ENCODE data around the gene APBA1. TPM values are rescaled to one million over a fixed set of nuclear protein-coding genes. Genes with fewer than 3 reads are reported as not detected.

Gene APBA1
- total RNA-seq, 2 experiments from 2014 or later: 0.47 to 1.4 TPM

- H3K27ac Mint-ChIP-seq: no peak overlapping the region
- H3K27ac ChIP-seq (ENCODE audit: low read depth in 1 of 2, low read length in 2 of 2): no peak overlapping the region
- CTCF ChIA-PET: no interaction called here
- peaks cover 0 to 2% of the 10 kb centered on the region in 2 experiments for H3K27me3 ChIP-seq (ENCODE audit: control insufficient read depth in 1 of 2, insufficient read depth in 2 of 2, low read length in 2 of 2)
- no peaks in the 10 kb centered on the region for H3K4me1 Mint-ChIP-seq (ENCODE audit: low read depth)
- no peak for DNase-seq
- TF ChIP-seq, protein P1, sequence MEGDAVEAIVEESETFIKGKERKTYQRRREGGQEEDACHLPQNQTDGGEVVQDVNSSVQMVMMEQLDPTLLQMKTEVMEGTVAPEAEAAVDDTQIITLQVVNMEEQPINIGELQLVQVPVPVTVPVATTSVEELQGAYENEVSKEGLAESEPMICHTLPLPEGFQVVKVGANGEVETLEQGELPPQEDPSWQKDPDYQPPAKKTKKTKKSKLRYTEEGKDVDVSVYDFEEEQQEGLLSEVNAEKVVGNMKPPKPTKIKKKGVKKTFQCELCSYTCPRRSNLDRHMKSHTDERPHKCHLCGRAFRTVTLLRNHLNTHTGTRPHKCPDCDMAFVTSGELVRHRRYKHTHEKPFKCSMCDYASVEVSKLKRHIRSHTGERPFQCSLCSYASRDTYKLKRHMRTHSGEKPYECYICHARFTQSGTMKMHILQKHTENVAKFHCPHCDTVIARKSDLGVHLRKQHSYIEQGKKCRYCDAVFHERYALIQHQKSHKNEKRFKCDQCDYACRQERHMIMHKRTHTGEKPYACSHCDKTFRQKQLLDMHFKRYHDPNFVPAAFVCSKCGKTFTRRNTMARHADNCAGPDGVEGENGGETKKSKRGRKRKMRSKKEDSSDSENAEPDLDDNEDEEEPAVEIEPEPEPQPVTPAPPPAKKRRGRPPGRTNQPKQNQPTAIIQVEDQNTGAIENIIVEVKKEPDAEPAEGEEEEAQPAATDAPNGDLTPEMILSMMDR (IDR thresholded peaks at IDR 0.05): no peak
- H3K36me3 Mint-ChIP-seq (ENCODE audit: low read depth): no peaks in the 10 kb centered on the region
- H3K9me3 ChIP-seq (ENCODE audit: control insufficient read depth in 1 of 2, insufficient read depth in 1 of 2, low read length in 2 of 2): peaks cover 0 to 3% of the 10 kb centered on the region in 2 experiments
- H3K4me3 Mint-ChIP-seq: no peak overlapping the region
- H3K4me1 ChIP-seq (ENCODE audit: insufficient read depth, low read length): no peaks in the 10 kb centered on the region
- POLR2A ChIA-PET: no interaction called here
- no peaks in the 10 kb centered on the region for H3K9me3 Mint-ChIP-seq
- no peak for ATAC-seq (ENCODE audit: poor library complexity)
- H3K27me3 Mint-ChIP-seq: peaks cover 33% of the 10 kb centered on the region
- no peak overlapping the region for H3K4me3 ChIP-seq (ENCODE audit: low read length)
- intact Hi-C loops (cut with DNase I, micrococcal nuclease): no loop called here
- no peaks in the 10 kb centered on the region for H3K36me3 ChIP-seq (ENCODE audit: insufficient read depth, low read length)
Observed at GRCh38 chr9:69391946-69392345, 280.2 kb downstream of the APBA1 start.

- H3K9me3 Mint-ChIP-seq: no peaks in the 10 kb centered on the region
- Histone ChIP-seq H3K27me3 (ENCODE audit: control insufficient read depth in 1 of 2, insufficient read depth in 2 of 2, low read length in 2 of 2) (no peaks in the 10 kb centered on the region), H3K4me1 (ENCODE audit: insufficient read depth, low read length) (no peaks in the 10 kb centered on the region), H3K36me3 (ENCODE audit: insufficient read depth, low read length) (no peaks in the 10 kb centered on the region), H3K27ac (ENCODE audit: low read depth in 1 of 2, low read length in 2 of 2) (no peak overlapping the region), H3K9me3 (ENCODE audit: control insufficient read depth in 1 of 2, insufficient read depth in 1 of 2, low read length in 2 of 2) (peaks cover 0 to 3% of the 10 kb centered on the region in 2 experiments), H3K4me3 (ENCODE audit: low read length) (no peak overlapping the region)
- no peak for DNase-seq
- peaks cover 33% of the 10 kb centered on the region for H3K27me3 Mint-ChIP-seq
- H3K4me1 Mint-ChIP-seq (ENCODE audit: low read depth): no peaks in the 10 kb centered on the region
- TF ChIP-seq, protein P1 (IDR thresholded peaks at IDR 0.05): no peak
- intact Hi-C loops (cut with DNase I, micrococcal nuclease): no loop called here
- CTCF ChIA-PET: no interaction called here
- H3K36me3 Mint-ChIP-seq (ENCODE audit: low read depth): no peaks in the 10 kb centered on the region
- ATAC-seq (ENCODE audit: poor library complexity): no peak
- no peak overlapping the region for H3K4me3 Mint-ChIP-seq
- POLR2A ChIA-PET: no interaction called here
- H3K27ac Mint-ChIP-seq: no peak overlapping the region
Observed at GRCh38 chr9:69391487-69391886, 280.7 kb downstream of the APBA1 start.

DNA sequence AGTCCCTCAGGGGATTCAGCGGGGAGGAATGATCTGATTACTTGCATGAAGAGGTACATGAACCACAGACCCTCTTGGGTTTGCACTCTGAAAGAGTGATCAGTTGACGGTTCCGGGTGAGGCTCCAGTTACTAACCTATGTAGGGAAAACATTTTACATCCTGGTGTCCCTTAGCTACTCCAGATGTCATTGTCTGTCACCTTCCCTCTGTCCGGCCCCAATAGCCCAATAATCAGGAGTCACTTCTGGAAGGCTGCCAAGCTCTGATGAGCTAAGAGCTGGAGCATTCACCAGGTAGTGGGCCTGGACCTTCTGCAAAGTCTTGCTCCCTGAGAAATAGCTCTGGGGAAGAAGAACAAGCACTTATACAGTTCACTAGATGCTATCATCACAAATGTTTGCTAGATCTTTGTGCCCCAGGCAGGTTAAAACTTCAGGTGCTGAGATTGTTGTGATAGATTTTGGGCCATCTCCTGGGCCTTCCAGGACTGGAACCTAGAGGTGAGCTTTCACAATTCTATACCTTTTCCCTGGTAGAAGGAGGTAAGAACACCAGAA lies 282.7 kb downstream of the APBA1 start:
- TF ChIP-seq, protein P1 (IDR thresholded peaks at IDR 0.05): no peak
- H3K36me3 Mint-ChIP-seq (ENCODE audit: low read depth): no peaks in the 10 kb centered on the region
- POLR2A ChIA-PET: no interaction called here
- Histone ChIP-seq H3K9me3 (ENCODE audit: control insufficient read depth in 1 of 2, insufficient read depth in 1 of 2, low read length in 2 of 2) (peaks cover 0 to 3% of the 10 kb centered on the region in 2 experiments), H3K27ac (ENCODE audit: low read depth in 1 of 2, low read length in 2 of 2) (no peak overlapping the region), H3K27me3 (ENCODE audit: control insufficient read depth in 1 of 2, insufficient read depth in 2 of 2, low read length in 2 of 2) (no peaks in the 10 kb centered on the region), H3K4me1 (ENCODE audit: insufficient read depth, low read length) (no peaks in the 10 kb centered on the region), H3K36me3 (ENCODE audit: insufficient read depth, low read length) (no peaks in the 10 kb centered on the region), H3K4me3 (ENCODE audit: low read length) (no peak overlapping the region)
- CTCF ChIA-PET: interaction anchor here (1.2 kb wide), 1 partner anchor 10 kb away, joined by 3 read pairs; no protein-coding TSS in a partner anchor
- H3K27me3 Mint-ChIP-seq: peaks cover 33% of the 10 kb centered on the region
- DNase-seq (no peak), ATAC-seq (ENCODE audit: poor library complexity) (no peak)
- no peaks in the 10 kb centered on the region for H3K9me3 Mint-ChIP-seq
- no peak overlapping the region for H3K27ac Mint-ChIP-seq
- intact Hi-C loops (cut with DNase I, micrococcal nuclease): no loop called here
- H3K4me1 Mint-ChIP-seq (ENCODE audit: low read depth): no peaks in the 10 kb centered on the region
- H3K4me3 Mint-ChIP-seq: no peak overlapping the region

All from CD4-positive, alpha-beta T cell (primary cell).